ACC112 (cell line): ENCODE data around the gene HCFC1R1.

ENCODE experiments used
- H2AFZ ChIP-seq: fragments of 200-600 bp; sonication (generic); one replicate; pipeline ENCODE4 v1.6.0; 2017; ENCODE audit warnings: antibody characterized with exemption, low read length; ENCODE audit not compliant: unreplicated experiment
- H3K27ac ChIP-seq: fragments of 200-600 bp; sonication (generic); 2 replicates; pipeline ENCODE4 v1.5.1; 2014; ENCODE audit warnings: low read depth, mild to moderate bottlenecking, antibody characterized with exemption, low read length, moderate library complexity
- H3K27me3 ChIP-seq: fragments of 200-600 bp; sonication (generic); 2 replicates; pipeline ENCODE4 v1.6.1; 2014; ENCODE audit warnings: mild to moderate bottlenecking, antibody characterized with exemption, low read length, moderate library complexity, mixed read lengths; ENCODE audit not compliant: insufficient read depth
- H3K36me3 ChIP-seq: fragments of 200-600 bp; sonication (generic); 2 replicates; pipeline ENCODE4 v1.6.1; 2016; ENCODE audit warnings: mild to moderate bottlenecking, antibody characterized with exemption, low read length, moderate library complexity, mixed read lengths; ENCODE audit not compliant: insufficient read depth
- H3K4me1 ChIP-seq: fragments of 200-600 bp; sonication (generic); one replicate; pipeline ENCODE4 v1.6.1; 2016; ENCODE audit warnings: low read length, mixed read lengths; ENCODE audit not compliant: insufficient read depth, unreplicated experiment, control insufficient read depth
- H3K4me3 ChIP-seq: fragments of 200-600 bp; sonication (generic); 2 replicates; pipeline ENCODE4 v1.5.1; 2014; ENCODE audit warnings: mild to moderate bottlenecking, low read depth, low read length
- H3K79me2 ChIP-seq: fragments of 200-600 bp; sonication (generic); one replicate; pipeline ENCODE4 v1.6.0; 2016; ENCODE audit warnings: low read length; ENCODE audit not compliant: control insufficient read depth, unreplicated experiment, insufficient read depth

Gene HCFC1R1

GRCh38 chr16:3046641-3047386 is 23.1 kb upstream of the HCFC1R1 start:
- Histone ChIP-seq H3K79me2 (no peaks in the 10 kb centered on the region), H3K27ac (no peak overlapping the region), H3K36me3 (no peaks in the 10 kb centered on the region), H2AFZ (no peak overlapping the region), H3K4me1 (no peaks in the 10 kb centered on the region), H3K4me3 (peak overlapping the region; percentile 71), H3K27me3 (peaks cover 31% of the 10 kb centered on the region)

DNA sequence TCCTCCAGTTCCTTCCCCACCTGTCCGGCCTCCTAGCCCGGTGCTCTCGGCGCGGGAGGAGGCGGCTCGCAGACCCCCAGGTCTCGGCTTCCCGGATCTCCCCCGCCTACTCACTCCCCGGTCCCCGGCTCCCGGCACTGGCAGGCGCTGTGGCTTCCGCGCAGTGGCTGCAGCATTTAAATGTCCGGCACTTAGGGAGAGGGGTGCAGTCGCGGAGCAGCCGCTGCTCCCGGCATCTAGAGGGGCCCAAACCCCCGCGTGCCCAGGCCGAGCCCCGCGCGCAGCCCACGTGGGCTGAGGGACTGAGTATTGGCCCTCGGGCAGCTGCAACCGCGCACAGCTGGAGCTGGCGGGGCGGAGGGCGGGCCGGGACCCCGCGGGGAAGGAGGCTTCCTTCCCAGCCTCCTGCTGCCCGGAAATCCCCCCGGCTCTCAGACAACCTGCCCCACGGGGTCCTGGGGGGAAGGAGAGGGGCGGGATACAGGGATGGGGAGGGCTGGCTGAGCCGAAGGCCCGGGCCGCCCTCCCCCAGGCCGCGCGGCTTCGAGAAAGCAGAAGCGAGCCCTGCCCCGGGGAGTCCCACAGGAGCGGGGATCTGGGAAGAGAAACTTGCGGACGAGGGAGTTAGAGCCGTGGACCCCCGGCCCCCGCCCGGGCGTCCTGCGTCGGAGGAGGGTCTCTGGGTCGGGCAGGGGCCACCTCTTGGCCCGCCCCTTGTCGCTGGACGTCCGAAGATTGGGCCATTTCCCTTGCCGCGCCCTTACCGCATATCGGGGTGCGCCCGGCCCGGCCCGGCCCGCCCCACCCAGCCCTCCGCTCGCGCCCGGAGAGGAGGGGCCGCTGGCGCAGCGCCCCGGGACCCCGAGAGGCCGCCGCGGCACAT is 22.3 kb upstream of the HCFC1R1 start, which contains the start of gene MMP25:
Gene MMP25 (plus strand): TSS at position 804 of the 883 bp plus-strand sequence. CDS start 357 bp downstream, outside the sequence.
- no peaks in the 10 kb centered on the region for H3K4me1 ChIP-seq
- peak within 1 kb of the TSS; percentile 43 for H2AFZ ChIP-seq
- no peak within 1 kb of the TSS for H3K27ac ChIP-seq

GRCh38 chr16:3044708-3045107 is 21.0 kb upstream of the HCFC1R1 start:
- no peak overlapping the region for H2AFZ ChIP-seq
- no peak overlapping the region for H3K4me3 ChIP-seq
- H3K79me2 ChIP-seq: no peaks in the 10 kb centered on the region
- no peaks in the 10 kb centered on the region for H3K36me3 ChIP-seq
- no peaks in the 10 kb centered on the region for H3K4me1 ChIP-seq
- no peak overlapping the region for H3K27ac ChIP-seq
- H3K27me3 ChIP-seq: peaks cover 31% of the 10 kb centered on the region

More for the DNA sequence above, 22.3 kb upstream of the HCFC1R1 start, which contains the start of gene MMP25:
- Histone ChIP-seq H3K79me2 (no peaks in the 10 kb centered on the region), H3K4me3 (peak within 1 kb of the TSS; percentile 71), H3K27me3 (peaks cover 31% of the 10 kb centered on the region), H3K36me3 (no peaks in the 10 kb centered on the region)

GRCh38 chr16:3042376-3042775 is 18.6 kb upstream of the HCFC1R1 start:
- no peak overlapping the region for H3K27ac ChIP-seq
- H3K79me2 ChIP-seq: no peaks in the 10 kb centered on the region
- no peak overlapping the region for H3K4me3 ChIP-seq
- H2AFZ ChIP-seq: no peak overlapping the region
- H3K27me3 ChIP-seq: peaks cover 36% of the 10 kb centered on the region
- H3K36me3 ChIP-seq: no peaks in the 10 kb centered on the region
- no peaks in the 10 kb centered on the region for H3K4me1 ChIP-seq

GRCh38 chr16:3038896-3039295 is 15.2 kb upstream of the HCFC1R1 start:
- Histone ChIP-seq H2AFZ (no peak overlapping the region), H3K27ac (no peak overlapping the region), H3K27me3 (peaks cover 44% of the 10 kb centered on the region), H3K79me2 (no peaks in the 10 kb centered on the region), H3K4me1 (no peaks in the 10 kb centered on the region), H3K36me3 (no peaks in the 10 kb centered on the region), H3K4me3 (no peak overlapping the region)

DNA sequence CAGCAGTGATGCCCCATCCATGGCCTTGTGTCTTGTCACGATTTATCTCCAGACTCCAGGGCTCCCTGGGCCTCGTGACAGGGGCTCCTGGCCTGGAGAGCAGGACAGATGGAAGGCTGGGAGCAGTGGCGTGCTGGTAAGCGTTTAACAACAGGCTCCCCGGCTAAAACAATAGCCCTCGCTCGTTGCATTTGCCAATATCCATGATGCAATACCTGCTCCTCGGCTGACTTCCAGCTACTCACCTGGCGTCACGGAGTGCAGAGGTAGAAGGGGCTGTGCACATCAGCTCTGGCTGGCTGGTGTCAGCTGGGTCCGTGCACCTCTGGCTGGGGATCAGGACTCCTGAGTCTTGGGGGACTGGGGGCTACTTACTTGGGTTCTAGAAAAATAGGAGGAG is 14.5 kb upstream of the HCFC1R1 start:
- Histone ChIP-seq H3K4me3 (no peak overlapping the region), H3K4me1 (no peaks in the 10 kb centered on the region), H3K27me3 (peaks cover 50% of the 10 kb centered on the region), H3K79me2 (no peaks in the 10 kb centered on the region), H2AFZ (no peak overlapping the region), H3K36me3 (no peaks in the 10 kb centered on the region), H3K27ac (no peak overlapping the region)

DNA sequence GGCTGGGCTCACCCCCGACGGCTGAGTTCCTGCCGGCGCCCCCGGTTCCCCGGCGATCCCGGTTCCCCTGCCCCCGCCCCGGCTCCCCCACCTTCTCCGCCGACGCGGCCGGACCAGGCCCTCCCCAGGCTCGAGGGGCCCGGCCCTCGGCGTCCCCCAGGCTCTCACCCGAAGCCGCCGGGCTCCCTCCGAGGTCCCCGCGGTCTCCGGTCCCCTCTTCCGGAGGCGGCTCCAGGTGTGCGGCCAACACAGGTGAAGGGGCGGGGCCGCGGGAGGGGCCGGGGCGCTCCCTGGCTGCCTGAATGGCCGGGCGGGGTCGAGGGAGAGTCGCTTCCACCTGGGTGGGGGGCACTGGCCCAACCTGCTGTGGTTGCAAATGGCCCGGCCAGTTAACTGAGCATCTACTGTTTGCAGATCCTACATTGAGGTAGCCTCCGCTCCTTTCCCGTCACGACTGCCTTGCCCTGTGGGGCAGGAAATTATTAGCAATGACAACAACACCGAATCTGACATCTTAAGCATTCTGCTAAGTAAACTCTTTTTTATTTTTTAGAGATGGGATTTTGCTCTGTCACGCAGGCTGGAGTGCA is 13.1 kb upstream of the HCFC1R1 start, which contains the start of gene BICDL2:
Gene BICDL2 (minus strand): TSS at position 219 of the 590 bp plus-strand sequence. CDS start 1,448 bp downstream, outside the sequence.
- Histone ChIP-seq H3K36me3 (no peaks in the 10 kb centered on the region), H3K27me3 (peaks cover 58% of the 10 kb centered on the region), H3K79me2 (no peaks in the 10 kb centered on the region), H2AFZ (no peak within 1 kb of the TSS), H3K27ac (no peak within 1 kb of the TSS), H3K4me1 (no peaks in the 10 kb centered on the region), H3K4me3 (no peak within 1 kb of the TSS)

DNA sequence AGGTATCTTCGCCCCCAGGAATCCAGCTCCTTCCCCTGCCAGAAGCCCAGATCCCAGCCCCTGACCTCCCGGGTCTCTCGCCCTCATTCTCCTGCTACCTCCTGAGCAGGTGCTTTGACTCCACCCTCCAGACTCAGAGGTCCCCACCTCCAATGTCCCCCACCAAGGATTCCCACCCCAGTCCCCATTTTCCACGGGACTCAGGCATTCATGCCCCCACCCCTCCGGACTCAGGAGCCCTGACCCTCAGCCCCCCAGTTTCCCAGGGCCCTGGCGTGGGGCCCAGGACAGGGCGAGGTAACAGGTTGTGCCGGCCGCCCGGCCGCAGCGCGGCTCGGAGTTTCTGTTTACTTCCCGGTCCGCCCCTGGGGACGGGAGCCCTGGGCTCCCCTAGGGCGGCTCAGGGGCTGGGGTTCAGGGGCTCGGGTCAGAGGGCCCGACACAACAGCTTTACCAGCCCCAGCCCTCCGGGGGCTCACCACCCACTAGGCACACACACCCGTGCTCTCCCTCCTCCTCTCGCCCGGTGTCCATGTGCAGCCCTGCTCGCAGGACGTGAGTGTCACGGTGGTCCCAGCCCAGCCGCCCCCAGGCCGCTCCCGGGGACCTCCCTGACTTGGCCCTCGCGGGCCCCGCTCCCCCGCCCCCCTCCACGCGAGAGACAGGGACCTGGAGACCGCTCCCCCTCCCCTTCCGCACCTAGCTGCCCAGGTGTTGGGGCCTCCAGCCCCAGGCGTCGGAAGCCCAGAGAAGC is 12.4 kb upstream of the HCFC1R1 start:
- no peaks in the 10 kb centered on the region for H3K36me3 ChIP-seq
- no peak overlapping the region for H3K4me3 ChIP-seq
- H3K27me3 ChIP-seq: peaks cover 58% of the 10 kb centered on the region
- H2AFZ ChIP-seq: no peak overlapping the region
- no peaks in the 10 kb centered on the region for H3K79me2 ChIP-seq
- no peak overlapping the region for H3K27ac ChIP-seq
- no peaks in the 10 kb centered on the region for H3K4me1 ChIP-seq

DNA sequence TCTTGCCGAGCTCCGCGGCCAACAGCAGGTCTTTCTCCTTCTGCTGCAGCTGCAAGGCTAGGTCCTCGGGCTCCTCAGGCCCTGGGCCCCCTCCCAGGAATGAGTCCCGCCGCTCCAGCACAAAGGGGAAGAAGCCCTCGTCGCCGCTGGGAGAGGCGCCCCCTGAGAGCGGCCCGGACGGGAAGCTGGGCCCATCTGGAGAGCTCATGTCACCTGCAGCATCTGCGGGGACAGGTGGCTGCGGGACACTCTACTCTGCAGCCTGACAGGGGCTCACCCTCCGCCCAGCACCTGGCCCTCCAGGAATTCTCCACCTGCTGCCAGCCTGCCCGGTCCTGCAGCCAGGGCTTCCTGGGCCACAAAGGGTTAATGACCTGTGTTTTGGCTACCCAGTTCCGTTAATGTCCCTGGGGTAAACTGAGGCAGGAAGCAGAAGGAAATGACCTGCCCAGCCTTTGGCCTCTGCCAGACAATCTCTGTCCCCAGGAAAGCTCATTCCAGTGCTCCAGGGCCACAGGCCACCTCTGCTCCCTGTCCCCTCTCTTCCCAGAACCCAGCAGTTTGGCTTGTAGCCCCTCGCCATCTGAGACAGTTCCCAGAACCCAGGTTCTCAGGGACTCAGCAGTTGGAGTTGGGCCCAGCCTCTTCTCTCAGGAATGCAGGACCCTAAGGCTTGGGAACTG is 11.7 kb upstream of the HCFC1R1 start:
- H3K27ac ChIP-seq: no peak overlapping the region
- no peak overlapping the region for H2AFZ ChIP-seq
- no peaks in the 10 kb centered on the region for H3K36me3 ChIP-seq
- no peaks in the 10 kb centered on the region for H3K79me2 ChIP-seq
- H3K4me1 ChIP-seq: no peaks in the 10 kb centered on the region
- peaks cover 58% of the 10 kb centered on the region for H3K27me3 ChIP-seq
- H3K4me3 ChIP-seq: no peak overlapping the region
